ENCODE results near the gene RNU1-2.
A peak's percentile ranks its signal among the peaks of the same experiment; 100 is the strongest.

DNA sequence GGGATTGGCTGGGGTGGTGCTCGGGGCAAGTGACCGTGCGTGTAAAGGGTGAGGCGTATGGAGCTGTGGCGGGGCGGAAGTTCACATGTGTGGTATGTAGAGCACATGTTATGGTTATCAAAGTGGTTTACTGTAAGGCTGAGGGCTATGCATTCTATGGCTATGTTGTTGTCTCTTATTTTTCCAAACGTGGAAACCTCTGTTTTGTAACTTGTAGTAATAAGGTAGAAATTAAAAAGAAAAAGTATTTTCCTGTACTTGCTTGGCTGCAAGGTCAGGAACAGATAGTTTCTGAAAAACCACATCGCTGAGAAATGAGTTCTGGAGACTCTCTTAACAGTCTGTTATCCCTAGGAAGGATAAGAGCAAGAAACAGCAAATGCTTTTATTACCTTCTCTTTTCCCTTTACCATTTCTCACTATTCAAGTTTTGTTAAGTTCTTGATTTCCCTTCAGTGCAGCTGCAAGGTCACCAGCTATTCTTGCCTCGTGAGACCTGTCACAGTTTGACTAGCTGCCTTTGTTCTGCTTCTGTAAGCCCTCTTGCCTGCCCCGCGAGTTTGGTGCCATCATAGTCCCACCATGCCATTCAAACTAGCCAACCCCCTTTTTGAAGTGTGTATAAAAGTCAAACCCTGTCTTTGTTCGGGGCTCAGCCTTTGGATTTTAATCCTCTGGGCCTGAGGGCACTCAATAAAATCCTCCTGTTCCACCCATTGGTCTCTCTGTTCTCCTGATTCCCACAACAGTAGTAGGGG, 9.5 kb downstream of the RNU1-2 start:
- TF ChIP-seq, protein P1, sequence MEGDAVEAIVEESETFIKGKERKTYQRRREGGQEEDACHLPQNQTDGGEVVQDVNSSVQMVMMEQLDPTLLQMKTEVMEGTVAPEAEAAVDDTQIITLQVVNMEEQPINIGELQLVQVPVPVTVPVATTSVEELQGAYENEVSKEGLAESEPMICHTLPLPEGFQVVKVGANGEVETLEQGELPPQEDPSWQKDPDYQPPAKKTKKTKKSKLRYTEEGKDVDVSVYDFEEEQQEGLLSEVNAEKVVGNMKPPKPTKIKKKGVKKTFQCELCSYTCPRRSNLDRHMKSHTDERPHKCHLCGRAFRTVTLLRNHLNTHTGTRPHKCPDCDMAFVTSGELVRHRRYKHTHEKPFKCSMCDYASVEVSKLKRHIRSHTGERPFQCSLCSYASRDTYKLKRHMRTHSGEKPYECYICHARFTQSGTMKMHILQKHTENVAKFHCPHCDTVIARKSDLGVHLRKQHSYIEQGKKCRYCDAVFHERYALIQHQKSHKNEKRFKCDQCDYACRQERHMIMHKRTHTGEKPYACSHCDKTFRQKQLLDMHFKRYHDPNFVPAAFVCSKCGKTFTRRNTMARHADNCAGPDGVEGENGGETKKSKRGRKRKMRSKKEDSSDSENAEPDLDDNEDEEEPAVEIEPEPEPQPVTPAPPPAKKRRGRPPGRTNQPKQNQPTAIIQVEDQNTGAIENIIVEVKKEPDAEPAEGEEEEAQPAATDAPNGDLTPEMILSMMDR (IDR thresholded peaks at IDR 0.05): no peak
- TF ChIP-seq POLR2A (IDR thresholded peaks at IDR 0.05): peak; percentile 81
- peak; percentile 59 for TF ChIP-seq EP300 (IDR thresholded peaks at IDR 0.05)

Measured in ovary (tissue), 3 donors.